Mammary epithelial cell (primary cell): Measurements from ENCODE around the gene GJA3.

Experiments
- EZH2 ChIP-seq: IDR thresholded peaks from 2 replicates; pipeline ENCODE4 v1.6.1; 2012; ENCODE audit warnings: low read length, inconsistent platforms, borderline replicate concordance
- TF ChIP-seq, protein P1 (sequence below), 2 donors: IDR thresholded peaks in 1 of 2; conservative IDR thresholded peaks in 1 of 2; 2 replicates each; pipeline ENCODE4 v1.5.1; 2011 to 2012; ENCODE audit warnings: inconsistent platforms in 2 of 2, low read length in 2 of 2, mild to moderate bottlenecking in 2 of 2, control low read depth in 1 of 2, low read depth in 1 of 2; ENCODE audit not compliant: insufficient read depth in 1 of 2; ENCODE audit errors: extremely low read depth in 1 of 2

DNA sequence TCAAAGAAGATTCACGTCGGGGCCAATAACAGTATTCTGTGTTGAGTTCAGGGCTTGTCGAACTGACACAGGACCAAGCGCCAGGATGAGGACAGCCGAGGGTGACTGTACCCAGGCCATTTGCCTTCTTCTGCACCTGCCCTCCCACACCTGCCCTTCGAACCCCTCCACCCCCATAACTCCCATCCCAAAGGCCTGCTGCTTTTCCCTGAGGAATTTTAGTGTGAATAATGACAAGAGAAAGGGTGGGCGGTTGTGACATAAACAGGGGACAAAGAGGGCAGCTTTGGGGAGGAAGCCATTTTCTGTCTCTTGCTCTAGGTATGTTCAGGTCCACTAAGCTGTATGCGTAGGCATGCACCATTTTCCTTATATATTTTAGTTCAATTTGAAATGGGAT is 26.1 kb downstream of the GJA3 start:
- TF ChIP-seq EZH2, result no peak
- TF ChIP-seq, protein P1, sequence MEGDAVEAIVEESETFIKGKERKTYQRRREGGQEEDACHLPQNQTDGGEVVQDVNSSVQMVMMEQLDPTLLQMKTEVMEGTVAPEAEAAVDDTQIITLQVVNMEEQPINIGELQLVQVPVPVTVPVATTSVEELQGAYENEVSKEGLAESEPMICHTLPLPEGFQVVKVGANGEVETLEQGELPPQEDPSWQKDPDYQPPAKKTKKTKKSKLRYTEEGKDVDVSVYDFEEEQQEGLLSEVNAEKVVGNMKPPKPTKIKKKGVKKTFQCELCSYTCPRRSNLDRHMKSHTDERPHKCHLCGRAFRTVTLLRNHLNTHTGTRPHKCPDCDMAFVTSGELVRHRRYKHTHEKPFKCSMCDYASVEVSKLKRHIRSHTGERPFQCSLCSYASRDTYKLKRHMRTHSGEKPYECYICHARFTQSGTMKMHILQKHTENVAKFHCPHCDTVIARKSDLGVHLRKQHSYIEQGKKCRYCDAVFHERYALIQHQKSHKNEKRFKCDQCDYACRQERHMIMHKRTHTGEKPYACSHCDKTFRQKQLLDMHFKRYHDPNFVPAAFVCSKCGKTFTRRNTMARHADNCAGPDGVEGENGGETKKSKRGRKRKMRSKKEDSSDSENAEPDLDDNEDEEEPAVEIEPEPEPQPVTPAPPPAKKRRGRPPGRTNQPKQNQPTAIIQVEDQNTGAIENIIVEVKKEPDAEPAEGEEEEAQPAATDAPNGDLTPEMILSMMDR (conservative IDR thresholded peaks at IDR 0.05 in 1 of 2, IDR thresholded peaks at IDR 0.05 in 1 of 2; ENCODE audit: extremely low read depth in 1 of 2, insufficient read depth in 1 of 2, low read depth in 1 of 2, low read length in 2 of 2), result no peak
